Cardiac ventricle fibroblast (primary cell): ENCODE results near the gene SLC2A8. TPM values are rescaled to one million over a fixed set of nuclear protein-coding genes. Genes with fewer than 3 reads are reported as not detected.

ENCODE experiments used
- total RNA-seq: library from RNA; depleted of rRNA; stranded (reverse); fragments of >200 nt; gene quantifications from 2 replicates; pipeline ENCODE4 v1.2.3, GENCODE V29; 2015

Gene SLC2A8, protein sequence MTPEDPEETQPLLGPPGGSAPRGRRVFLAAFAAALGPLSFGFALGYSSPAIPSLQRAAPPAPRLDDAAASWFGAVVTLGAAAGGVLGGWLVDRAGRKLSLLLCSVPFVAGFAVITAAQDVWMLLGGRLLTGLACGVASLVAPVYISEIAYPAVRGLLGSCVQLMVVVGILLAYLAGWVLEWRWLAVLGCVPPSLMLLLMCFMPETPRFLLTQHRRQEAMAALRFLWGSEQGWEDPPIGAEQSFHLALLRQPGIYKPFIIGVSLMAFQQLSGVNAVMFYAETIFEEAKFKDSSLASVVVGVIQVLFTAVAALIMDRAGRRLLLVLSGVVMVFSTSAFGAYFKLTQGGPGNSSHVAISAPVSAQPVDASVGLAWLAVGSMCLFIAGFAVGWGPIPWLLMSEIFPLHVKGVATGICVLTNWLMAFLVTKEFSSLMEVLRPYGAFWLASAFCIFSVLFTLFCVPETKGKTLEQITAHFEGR
- 6.7 and 7.7 TPM in 2 replicates for total RNA-seq

DNA sequence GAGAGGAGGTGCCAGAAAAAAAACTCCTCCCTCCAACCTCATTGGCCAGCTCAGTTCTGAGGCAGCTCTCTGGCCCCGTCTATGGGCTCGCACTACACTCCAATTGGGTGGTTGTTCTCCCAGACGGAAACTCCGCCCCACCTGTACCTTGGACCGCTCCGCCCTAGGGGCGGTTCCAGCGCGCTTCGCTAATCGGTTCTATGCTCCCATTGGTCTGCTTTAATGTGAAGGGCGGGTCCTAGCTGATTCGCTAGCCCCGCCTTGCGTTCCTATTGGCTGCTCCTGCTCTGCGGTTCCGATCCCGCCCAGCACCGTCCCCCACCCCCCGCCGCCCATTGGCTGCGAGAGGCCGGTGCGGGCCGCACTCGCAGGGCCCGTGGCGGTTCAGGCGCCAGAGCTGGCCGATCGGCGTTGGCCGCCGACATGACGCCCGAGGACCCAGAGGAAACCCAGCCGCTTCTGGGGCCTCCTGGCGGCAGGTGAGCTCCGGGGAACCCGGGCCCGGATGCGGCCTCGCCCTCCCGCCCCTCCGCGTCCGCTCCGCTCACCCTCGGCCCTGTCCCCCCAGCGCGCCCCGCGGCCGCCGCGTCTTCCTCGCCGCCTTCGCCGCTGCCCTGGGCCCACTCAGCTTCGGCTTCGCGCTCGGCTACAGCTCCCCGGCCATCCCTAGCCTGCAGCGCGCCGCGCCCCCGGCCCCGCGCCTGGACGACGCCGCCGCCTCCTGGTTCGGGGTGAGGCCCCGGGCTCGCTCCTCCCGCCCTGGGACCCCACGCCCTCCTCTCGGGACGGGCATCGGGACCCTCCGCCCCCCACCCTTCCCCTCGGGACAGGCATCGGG is at the start of gene SLC2A8:
TSS of gene SLC2A8 (plus strand) at position 362 of the 838 bp plus-strand sequence. CDS start at position 424, 62 bp downstream.

DNA sequence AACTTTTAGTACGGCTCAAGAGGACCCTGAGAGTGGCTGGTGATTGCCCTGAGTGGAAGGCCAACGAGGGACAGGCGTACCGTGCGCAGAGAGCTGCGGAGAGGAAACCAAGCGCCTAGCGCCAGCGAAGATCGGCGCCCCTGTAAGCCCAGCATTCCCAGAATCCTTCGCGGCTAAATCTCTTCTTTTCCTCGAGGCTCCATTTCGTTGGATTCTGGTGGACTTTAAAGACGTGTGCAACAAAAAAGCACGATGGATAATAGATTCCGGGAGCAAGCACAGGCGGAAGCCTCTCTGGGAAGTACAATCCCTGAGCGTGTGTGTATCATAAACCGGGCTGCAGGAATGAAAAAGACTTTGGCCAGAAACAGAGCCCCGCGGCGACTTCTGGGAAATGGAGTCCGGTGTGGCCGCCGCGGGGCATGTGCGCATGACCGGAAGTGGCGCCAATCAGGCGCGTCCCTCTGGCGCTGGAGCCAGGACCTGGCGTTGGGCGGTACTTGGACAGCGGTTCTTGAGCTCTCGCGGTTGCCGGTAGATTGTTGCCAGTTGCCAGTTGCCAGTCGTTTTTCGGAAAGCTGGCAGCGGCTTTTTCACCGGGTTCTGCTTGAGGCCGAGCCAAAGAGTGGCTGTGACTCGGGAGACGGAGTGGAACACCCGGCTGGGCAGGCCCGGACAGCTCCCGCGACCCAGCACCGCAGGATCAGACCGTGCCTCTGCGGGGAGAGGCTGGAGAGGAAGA is 27.1 kb downstream of the SLC2A8 start, which contains the start of gene ZNF79:
TSS of gene ZNF79 (plus strand) at position 449 of the 742 bp plus-strand sequence. CDS start 406 bp downstream, outside the sequence.

DNA sequence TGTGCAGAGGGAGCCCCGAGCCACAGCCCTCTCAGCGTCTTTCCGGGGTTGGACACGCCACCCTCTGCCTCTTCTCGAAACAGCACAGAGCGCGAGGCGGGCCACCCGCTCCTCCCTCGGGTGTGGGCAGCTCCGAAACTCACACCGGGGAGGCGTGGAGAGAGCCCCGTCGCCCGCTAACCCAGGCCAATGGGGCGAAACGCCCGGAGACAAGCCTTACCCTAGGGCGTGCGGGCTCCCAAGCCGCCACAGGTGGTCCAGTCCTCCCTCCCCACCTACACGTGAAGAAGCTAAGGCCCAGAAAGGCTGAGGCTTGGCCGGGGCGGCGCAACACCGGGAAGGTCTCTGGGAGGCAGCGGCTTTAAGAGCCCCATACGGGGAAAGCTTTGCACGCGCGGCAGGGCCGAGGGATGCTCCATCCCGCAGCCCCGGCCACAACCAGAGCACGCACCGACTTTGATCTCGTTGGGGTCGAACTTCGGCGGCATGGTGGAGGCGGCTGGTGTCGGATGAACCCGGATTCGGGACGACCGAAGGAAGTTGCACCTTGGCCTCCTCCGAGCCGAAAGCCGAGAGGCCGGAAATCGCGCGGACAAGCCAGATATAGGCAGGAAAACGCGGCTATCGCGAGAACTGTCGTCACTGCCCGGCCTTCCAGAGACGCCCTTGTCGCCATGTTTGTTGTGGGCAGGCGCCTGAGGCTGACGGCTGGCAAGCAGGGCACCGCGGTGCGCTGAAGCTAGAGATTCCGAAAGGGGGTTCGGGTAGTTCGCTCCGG is 54.0 kb downstream of the SLC2A8 start, which contains the start of the genes LRSAM1 and RPL12:
TSS of gene LRSAM1 (plus strand) at position 681 of the 778 bp plus-strand sequence. CDS start 3,018 bp downstream, outside the sequence.
TSS of gene RPL12 (minus strand) at position 577 of the 778 bp plus-strand sequence. CDS start at position 488, 89 bp downstream.

Other genes with a start within 250 kb of the SLC2A8 start
- 2.1 and 3.9 TPM in 2 replicates for gene GARNL3, start 132.4 kb upstream of the SLC2A8 start, total RNA-seq
- gene ZNF79, start 27.2 kb downstream of the SLC2A8 start, total RNA-seq: 5.4 and 7.8 TPM in 2 replicates
- gene RPL12, start 54.2 kb downstream of the SLC2A8 start, total RNA-seq: 2,165 and 2,324 TPM in 2 replicates
- 9.5 and 16.3 TPM in 2 replicates for gene LRSAM1, start 54.3 kb downstream of the SLC2A8 start, total RNA-seq
- 51.5 and 85.1 TPM in 2 replicates for gene STXBP1, start 215.1 kb downstream of the SLC2A8 start, total RNA-seq